GM23338 (cell line): ENCODE results near the gene C20orf141.

Source experiments
- CREB1 ChIP-seq: fragments of 250-450 bp; sonication (Bioruptor Pico); IDR thresholded peaks from 2 replicates; pipeline ENCODE4 v1.5.0; 2020; ENCODE audit warnings: low read depth, mild to moderate bottlenecking, moderate library complexity
- EZH2 ChIP-seq: fragments of 200-600 bp; sonication (generic); IDR thresholded peaks from one replicate; pipeline ENCODE4 v1.8.0; 2017; ENCODE audit warnings: antibody characterized with exemption, mild to moderate bottlenecking, low read depth; ENCODE audit not compliant: unreplicated experiment
- EZH2phosphoT487 ChIP-seq: fragments of 200-600 bp; sonication (generic); IDR thresholded peaks from one replicate; pipeline ENCODE4 v1.8.1; 2018; ENCODE audit warnings: antibody characterized with exemption; ENCODE audit not compliant: unreplicated experiment
- POLR2AphosphoS5 ChIP-seq: IDR thresholded peaks from 2 replicates; pipeline ENCODE4 v1.6.1; 2016; ENCODE audit warnings: antibody characterized with exemption, low read depth
- ZNF114 ChIP-seq: fragments of 250-450 bp; sonication (Bioruptor Pico); IDR thresholded peaks from 2 replicates; pipeline ENCODE4 v1.5.0; 2020; ENCODE audit warnings: mild to moderate bottlenecking, moderate library complexity
- ZNF331 ChIP-seq: fragments of 250-450 bp; sonication (Bioruptor Pico); IDR thresholded peaks from 2 replicates; pipeline ENCODE4 v1.5.0; 2020; ENCODE audit warnings: low read depth, mild to moderate bottlenecking, moderate library complexity
- TF ChIP-seq, protein P1 (sequence below), 2 experiments: fragments of 200-600 bp in 1 of 2; sonication (generic) in 1 of 2; conservative IDR thresholded peaks; 2 replicates each; pipeline versions ENCODE4 v1.5.1 to v1.6.1; 2016 to 2017; ENCODE audit warnings: antibody characterized with exemption in 2 of 2, low read depth in 2 of 2, mild to moderate bottlenecking in 2 of 2, moderate library complexity in 1 of 2
- TF ChIP-seq, protein P2 (sequence below): IDR thresholded peaks from one replicate; pipeline ENCODE4 v1.6.1; 2018; ENCODE audit warnings: antibody characterized with exemption; ENCODE audit not compliant: unreplicated experiment

DNA sequence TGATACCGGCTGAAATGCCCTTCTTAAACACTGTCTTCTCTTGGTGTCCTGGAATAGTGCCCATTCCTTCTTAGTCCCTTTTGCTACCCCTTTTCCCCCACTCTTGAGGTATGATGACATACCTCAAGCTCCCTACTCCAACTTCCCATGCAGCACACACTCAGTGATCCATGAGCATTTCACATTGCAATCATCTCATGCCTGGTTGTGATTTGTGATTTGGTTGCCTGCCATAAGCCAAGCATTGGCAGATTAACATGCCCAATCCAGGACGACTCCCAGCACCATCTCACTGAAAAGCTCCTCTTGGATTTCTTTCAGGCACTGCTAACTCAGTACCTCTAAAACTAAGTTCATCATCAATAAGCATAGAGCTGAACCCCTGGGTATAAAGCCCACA, 43.8 kb downstream of the C20orf141 start:
- TF ChIP-seq CREB1 (no peak), POLR2AphosphoS5 (no peak), ZNF114 (no peak), EZH2phosphoT487 (no peak), EZH2 (no peak), ZNF331 (CRISPR knock-in tag) (no peak)
- TF ChIP-seq, protein P1, sequence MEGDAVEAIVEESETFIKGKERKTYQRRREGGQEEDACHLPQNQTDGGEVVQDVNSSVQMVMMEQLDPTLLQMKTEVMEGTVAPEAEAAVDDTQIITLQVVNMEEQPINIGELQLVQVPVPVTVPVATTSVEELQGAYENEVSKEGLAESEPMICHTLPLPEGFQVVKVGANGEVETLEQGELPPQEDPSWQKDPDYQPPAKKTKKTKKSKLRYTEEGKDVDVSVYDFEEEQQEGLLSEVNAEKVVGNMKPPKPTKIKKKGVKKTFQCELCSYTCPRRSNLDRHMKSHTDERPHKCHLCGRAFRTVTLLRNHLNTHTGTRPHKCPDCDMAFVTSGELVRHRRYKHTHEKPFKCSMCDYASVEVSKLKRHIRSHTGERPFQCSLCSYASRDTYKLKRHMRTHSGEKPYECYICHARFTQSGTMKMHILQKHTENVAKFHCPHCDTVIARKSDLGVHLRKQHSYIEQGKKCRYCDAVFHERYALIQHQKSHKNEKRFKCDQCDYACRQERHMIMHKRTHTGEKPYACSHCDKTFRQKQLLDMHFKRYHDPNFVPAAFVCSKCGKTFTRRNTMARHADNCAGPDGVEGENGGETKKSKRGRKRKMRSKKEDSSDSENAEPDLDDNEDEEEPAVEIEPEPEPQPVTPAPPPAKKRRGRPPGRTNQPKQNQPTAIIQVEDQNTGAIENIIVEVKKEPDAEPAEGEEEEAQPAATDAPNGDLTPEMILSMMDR (conservative IDR thresholded peaks at IDR 0.05; ENCODE audit: low read depth in 2 of 2), result no peak
- TF ChIP-seq, protein P2, sequence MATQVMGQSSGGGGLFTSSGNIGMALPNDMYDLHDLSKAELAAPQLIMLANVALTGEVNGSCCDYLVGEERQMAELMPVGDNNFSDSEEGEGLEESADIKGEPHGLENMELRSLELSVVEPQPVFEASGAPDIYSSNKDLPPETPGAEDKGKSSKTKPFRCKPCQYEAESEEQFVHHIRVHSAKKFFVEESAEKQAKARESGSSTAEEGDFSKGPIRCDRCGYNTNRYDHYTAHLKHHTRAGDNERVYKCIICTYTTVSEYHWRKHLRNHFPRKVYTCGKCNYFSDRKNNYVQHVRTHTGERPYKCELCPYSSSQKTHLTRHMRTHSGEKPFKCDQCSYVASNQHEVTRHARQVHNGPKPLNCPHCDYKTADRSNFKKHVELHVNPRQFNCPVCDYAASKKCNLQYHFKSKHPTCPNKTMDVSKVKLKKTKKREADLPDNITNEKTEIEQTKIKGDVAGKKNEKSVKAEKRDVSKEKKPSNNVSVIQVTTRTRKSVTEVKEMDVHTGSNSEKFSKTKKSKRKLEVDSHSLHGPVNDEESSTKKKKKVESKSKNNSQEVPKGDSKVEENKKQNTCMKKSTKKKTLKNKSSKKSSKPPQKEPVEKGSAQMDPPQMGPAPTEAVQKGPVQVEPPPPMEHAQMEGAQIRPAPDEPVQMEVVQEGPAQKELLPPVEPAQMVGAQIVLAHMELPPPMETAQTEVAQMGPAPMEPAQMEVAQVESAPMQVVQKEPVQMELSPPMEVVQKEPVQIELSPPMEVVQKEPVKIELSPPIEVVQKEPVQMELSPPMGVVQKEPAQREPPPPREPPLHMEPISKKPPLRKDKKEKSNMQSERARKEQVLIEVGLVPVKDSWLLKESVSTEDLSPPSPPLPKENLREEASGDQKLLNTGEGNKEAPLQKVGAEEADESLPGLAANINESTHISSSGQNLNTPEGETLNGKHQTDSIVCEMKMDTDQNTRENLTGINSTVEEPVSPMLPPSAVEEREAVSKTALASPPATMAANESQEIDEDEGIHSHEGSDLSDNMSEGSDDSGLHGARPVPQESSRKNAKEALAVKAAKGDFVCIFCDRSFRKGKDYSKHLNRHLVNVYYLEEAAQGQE, result no peak
